ENCODE measurements around the gene CDC20B. TPM values are rescaled to one million over a fixed set of nuclear protein-coding genes. Genes with fewer than 3 reads are reported as not detected.

The CDC20B gene
- polyA plus RNA-seq, 3 donors: not detected

- H3K4me3 Mint-ChIP-seq: no peak overlapping the region
- H3K9ac ChIP-seq (ENCODE audit: insufficient read depth, low read length, poor library complexity, severe bottlenecking): no peak overlapping the region
- no peaks in the 10 kb centered on the region for H3K36me3 Mint-ChIP-seq
These were observed 32.0 kb upstream of the CDC20B start for GRCh38 chr5:55205001-55205400.

GRCh38 chr5:55191165-55191564 lies 18.2 kb upstream of the CDC20B start:
- H3K27ac Mint-ChIP-seq: no peak overlapping the region
- Histone ChIP-seq H3K36me3 (replicated peaks in 1 of 2; ENCODE audit: control insufficient read depth in 1 of 2, insufficient read depth in 2 of 2, low read length in 2 of 2) (no peaks in the 10 kb centered on the region), H3K9ac (ENCODE audit: insufficient read depth, low read length, poor library complexity, severe bottlenecking) (no peak overlapping the region), H2AFZ (ENCODE audit: insufficient read depth, low read depth, low read length, poor library complexity, severe bottlenecking) (no peak overlapping the region), H3K4me3 (replicated peaks in 1 of 3; ENCODE audit: low read depth in 2 of 3, low read length in 3 of 3) (no peak overlapping the region), H3K9me3 (replicated peaks in 1 of 2; ENCODE audit: control insufficient read depth in 1 of 2, insufficient read depth in 1 of 2, low read length in 2 of 2) (no peaks in the 10 kb centered on the region), H3K27me3 (ENCODE audit: control insufficient read depth in 2 of 2, insufficient read depth in 2 of 2, low read length in 2 of 2) (peaks cover 43 to 52% of the 10 kb centered on the region in 2 donors), H3K4me2 (replicated peaks; ENCODE audit: extremely low read depth, low read length, poor library complexity, severe bottlenecking) (no peak overlapping the region), H3K79me2 (ENCODE audit: insufficient read depth, low read length) (no peaks in the 10 kb centered on the region), H3K4me1 (ENCODE audit: control insufficient read depth in 1 of 2, insufficient read depth in 2 of 2, low read length in 2 of 2) (no peaks in the 10 kb centered on the region), H3K27ac (ENCODE audit: low read depth in 1 of 2, low read length in 2 of 2) (no peak overlapping the region), H4K20me1 (ENCODE audit: insufficient read depth, low read length) (no peaks in the 10 kb centered on the region)
- no peak for TF ChIP-seq CTCF (IDR thresholded peaks at IDR 0.05)
- H3K4me1 Mint-ChIP-seq: peaks cover 2% of the 10 kb centered on the region
- no peaks in the 10 kb centered on the region for H3K36me3 Mint-ChIP-seq
- H3K4me3 Mint-ChIP-seq: no peak overlapping the region
- H3K27me3 Mint-ChIP-seq (ENCODE audit: low read depth in 3 of 3): peaks cover 23 to 70% (median 30%) of the 10 kb centered on the region in 3 donors
- H3K9me3 Mint-ChIP-seq: peaks cover 0 to 2% (median 0%) of the 10 kb centered on the region in 7 donors
- DNase-seq: no peak
- intact Hi-C loops (cut with micrococcal nuclease): no loop called here
- WGBS (ENCODE audit: insufficient coverage): no CpG with 5 or more reads among the region's 2 CpGs

More at GRCh38 chr5:55205001-55205400, 32.0 kb upstream of the CDC20B start:
- DNase-seq: no peak
- H4K20me1 ChIP-seq (ENCODE audit: insufficient read depth, low read length): no peaks in the 10 kb centered on the region
- H3K79me2 ChIP-seq (ENCODE audit: insufficient read depth, low read length): no peaks in the 10 kb centered on the region
- H3K36me3 ChIP-seq (replicated peaks in 1 of 2; ENCODE audit: control insufficient read depth in 1 of 2, insufficient read depth in 2 of 2, low read length in 2 of 2): no peaks in the 10 kb centered on the region
- 20% methylated on average over 1 of the region's 2 CpGs for WGBS (ENCODE audit: insufficient coverage)
- no peak overlapping the region for H3K4me2 ChIP-seq (replicated peaks; ENCODE audit: extremely low read depth, low read length, poor library complexity, severe bottlenecking)
- H3K27me3 ChIP-seq (ENCODE audit: control insufficient read depth in 2 of 2, insufficient read depth in 2 of 2, low read length in 2 of 2): peaks cover 0 to 11% of the 10 kb centered on the region in 2 donors
- Mint-ChIP-seq H3K27ac (no peak overlapping the region), H3K4me1 (no peaks in the 10 kb centered on the region), H3K9me3 (peaks cover 0 to 6% (median 2%) of the 10 kb centered on the region in 7 donors), H3K27me3 (ENCODE audit: low read depth in 3 of 3) (peaks cover 18 to 33% (median 21%) of the 10 kb centered on the region in 3 donors)
- no peaks in the 10 kb centered on the region for H3K4me1 ChIP-seq (ENCODE audit: control insufficient read depth in 1 of 2, insufficient read depth in 2 of 2, low read length in 2 of 2)
- no peak overlapping the region for H2AFZ ChIP-seq (ENCODE audit: insufficient read depth, low read depth, low read length, poor library complexity, severe bottlenecking)
- H3K9me3 ChIP-seq (replicated peaks in 1 of 2; ENCODE audit: control insufficient read depth in 1 of 2, insufficient read depth in 1 of 2, low read length in 2 of 2): no peaks in the 10 kb centered on the region
- H3K27ac ChIP-seq (ENCODE audit: low read depth in 1 of 2, low read length in 2 of 2): no peak overlapping the region
- intact Hi-C loops (cut with micrococcal nuclease): no loop called here
- TF ChIP-seq CTCF (IDR thresholded peaks at IDR 0.05): no peak
- no peak overlapping the region for H3K4me3 ChIP-seq (replicated peaks in 1 of 3; ENCODE audit: low read depth in 2 of 3, low read length in 3 of 3)
